ENCODE measurements around the gene NPAS3. TPM values are rescaled to one million over a fixed set of nuclear protein-coding genes. Genes with fewer than 3 reads are reported as not detected.

Gene NPAS3
- total and polyA plus RNA-seq, 2 of the 13 experiments (the other 11 are each of a cell fraction or from before 2014, with no cell fraction given): not detected

DNA sequence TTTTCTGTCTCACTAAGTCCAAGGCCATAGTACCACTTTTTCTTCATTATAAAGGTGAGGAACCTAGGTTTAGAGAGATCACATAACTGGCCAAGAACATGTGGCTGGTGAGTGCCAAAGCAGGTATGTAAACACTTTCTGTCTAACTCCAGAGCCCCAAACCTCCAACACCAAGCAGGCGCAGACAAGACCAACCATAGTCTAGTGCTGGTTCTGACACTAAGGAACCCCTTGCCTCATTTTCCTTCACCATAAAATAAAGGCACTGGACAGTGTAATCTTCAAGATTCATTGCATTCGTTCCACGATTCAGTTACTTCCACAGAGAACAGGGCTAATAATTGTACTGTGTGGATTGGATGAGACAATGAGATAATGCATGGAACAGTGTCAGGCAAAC is 71.0 kb downstream of the NPAS3 start (continued):
- TF ChIP-seq, protein P1, sequence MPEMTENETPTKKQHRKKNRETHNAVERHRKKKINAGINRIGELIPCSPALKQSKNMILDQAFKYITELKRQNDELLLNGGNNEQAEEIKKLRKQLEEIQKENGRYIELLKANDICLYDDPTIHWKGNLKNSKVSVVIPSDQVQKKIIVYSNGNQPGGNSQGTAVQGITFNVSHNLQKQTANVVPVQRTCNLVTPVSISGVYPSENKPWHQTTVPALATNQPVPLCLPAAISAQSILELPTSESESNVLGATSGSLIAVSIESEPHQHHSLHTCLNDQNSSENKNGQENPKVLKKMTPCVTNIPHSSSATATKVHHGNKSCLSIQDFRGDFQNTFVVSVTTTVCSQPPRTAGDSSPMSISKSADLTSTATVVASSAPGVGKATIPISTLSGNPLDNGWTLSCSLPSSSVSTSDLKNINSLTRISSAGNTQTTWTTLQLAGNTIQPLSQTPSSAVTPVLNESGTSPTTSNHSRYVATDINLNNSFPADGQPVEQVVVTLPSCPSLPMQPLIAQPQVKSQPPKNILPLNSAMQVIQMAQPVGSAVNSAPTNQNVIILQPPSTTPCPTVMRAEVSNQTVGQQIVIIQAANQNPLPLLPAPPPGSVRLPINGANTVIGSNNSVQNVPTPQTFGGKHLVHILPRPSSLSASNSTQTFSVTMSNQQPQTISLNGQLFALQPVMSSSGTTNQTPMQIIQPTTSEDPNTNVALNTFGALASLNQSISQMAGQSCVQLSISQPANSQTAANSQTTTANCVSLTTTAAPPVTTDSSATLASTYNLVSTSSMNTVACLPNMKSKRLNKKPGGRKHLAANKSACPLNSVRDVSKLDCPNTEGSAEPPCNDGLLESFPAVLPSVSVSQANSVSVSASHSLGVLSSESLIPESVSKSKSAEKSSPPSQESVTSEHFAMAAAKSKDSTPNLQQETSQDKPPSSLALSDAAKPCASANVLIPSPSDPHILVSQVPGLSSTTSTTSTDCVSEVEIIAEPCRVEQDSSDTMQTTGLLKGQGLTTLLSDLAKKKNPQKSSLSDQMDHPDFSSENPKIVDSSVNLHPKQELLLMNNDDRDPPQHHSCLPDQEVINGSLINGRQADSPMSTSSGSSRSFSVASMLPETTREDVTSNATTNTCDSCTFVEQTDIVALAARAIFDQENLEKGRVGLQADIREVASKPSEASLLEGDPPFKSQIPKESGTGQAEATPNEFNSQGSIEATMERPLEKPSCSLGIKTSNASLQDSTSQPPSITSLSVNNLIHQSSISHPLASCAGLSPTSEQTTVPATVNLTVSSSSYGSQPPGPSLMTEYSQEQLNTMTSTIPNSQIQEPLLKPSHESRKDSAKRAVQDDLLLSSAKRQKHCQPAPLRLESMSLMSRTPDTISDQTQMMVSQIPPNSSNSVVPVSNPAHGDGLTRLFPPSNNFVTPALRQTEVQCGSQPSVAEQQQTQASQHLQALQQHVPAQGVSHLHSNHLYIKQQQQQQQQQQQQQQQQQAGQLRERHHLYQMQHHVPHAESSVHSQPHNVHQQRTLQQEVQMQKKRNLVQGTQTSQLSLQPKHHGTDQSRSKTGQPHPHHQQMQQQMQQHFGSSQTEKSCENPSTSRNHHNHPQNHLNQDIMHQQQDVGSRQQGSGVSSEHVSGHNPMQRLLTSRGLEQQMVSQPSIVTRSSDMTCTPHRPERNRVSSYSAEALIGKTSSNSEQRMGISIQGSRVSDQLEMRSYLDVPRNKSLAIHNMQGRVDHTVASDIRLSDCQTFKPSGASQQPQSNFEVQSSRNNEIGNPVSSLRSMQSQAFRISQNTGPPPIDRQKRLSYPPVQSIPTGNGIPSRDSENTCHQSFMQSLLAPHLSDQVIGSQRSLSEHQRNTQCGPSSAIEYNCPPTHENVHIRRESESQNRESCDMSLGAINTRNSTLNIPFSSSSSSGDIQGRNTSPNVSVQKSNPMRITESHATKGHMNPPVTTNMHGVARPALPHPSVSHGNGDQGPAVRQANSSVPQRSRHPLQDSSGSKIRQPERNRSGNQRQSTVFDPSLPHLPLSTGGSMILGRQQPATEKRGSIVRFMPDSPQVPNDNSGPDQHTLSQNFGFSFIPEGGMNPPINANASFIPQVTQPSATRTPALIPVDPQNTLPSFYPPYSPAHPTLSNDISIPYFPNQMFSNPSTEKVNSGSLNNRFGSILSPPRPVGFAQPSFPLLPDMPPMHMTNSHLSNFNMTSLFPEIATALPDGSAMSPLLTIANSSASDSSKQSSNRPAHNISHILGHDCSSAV (CRISPR knock-in tag; IDR thresholded peaks at IDR 0.05; ENCODE audit: borderline replicate concordance): no peak
- TF ChIP-seq FIP1L1 (IDR thresholded peaks at IDR 0.05; ENCODE audit: borderline replicate concordance, insufficient read depth, low read depth, low read length): no peak
- TF ChIP-seq, protein P2, sequence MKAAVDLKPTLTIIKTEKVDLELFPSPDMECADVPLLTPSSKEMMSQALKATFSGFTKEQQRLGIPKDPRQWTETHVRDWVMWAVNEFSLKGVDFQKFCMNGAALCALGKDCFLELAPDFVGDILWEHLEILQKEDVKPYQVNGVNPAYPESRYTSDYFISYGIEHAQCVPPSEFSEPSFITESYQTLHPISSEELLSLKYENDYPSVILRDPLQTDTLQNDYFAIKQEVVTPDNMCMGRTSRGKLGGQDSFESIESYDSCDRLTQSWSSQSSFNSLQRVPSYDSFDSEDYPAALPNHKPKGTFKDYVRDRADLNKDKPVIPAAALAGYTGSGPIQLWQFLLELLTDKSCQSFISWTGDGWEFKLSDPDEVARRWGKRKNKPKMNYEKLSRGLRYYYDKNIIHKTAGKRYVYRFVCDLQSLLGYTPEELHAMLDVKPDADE (CRISPR knock-in tag; IDR thresholded peaks at IDR 0.05): no peak
- no peak for TF ChIP-seq SIN3B (IDR thresholded peaks at IDR 0.05; ENCODE audit: low read length)
- no peak for TF ChIP-seq NFE2L1 (CRISPR knock-in tag; IDR thresholded peaks at IDR 0.05; ENCODE audit: borderline replicate concordance)
- no peak for TF ChIP-seq SRF (IDR thresholded peaks at IDR 0.05; ENCODE audit: low read depth, low read length)
- no peak for TF ChIP-seq ARHGAP35 (CRISPR knock-in tag; IDR thresholded peaks at IDR 0.05; ENCODE audit: borderline replicate concordance)
- TF ChIP-seq PCBP2 (optimal IDR thresholded peaks at IDR 0.05; ENCODE audit: low read depth, low read length, poor library complexity, severe bottlenecking): no peak
- no peak for TF ChIP-seq TFDP2 (CRISPR knock-in tag; IDR thresholded peaks at IDR 0.05)
- no peak for TF ChIP-seq SYNCRIP (IDR thresholded peaks at IDR 0.05; ENCODE audit: insufficient read depth, low read depth, low read length)
- TF ChIP-seq MIER2 (CRISPR knock-in tag; IDR thresholded peaks at IDR 0.05): no peak
- TF ChIP-seq TARDBP (CRISPR knock-in tag; IDR thresholded peaks at IDR 0.05): no peak

Data from HepG2 (cell line).